MV-4-11 (cell line): ENCODE data around the gene SPR.
"Not testable (repeated sequence)": the region's sequence is repeated elsewhere in the genome, so short reads cannot be mapped to it uniquely, and the experiment has no call there.

Experiments
- DNase-seq: peaks from one replicate; lab custom pipeline; 2025; lab: John Stamatoyannopoulos, UW

The SPR gene

DNA sequence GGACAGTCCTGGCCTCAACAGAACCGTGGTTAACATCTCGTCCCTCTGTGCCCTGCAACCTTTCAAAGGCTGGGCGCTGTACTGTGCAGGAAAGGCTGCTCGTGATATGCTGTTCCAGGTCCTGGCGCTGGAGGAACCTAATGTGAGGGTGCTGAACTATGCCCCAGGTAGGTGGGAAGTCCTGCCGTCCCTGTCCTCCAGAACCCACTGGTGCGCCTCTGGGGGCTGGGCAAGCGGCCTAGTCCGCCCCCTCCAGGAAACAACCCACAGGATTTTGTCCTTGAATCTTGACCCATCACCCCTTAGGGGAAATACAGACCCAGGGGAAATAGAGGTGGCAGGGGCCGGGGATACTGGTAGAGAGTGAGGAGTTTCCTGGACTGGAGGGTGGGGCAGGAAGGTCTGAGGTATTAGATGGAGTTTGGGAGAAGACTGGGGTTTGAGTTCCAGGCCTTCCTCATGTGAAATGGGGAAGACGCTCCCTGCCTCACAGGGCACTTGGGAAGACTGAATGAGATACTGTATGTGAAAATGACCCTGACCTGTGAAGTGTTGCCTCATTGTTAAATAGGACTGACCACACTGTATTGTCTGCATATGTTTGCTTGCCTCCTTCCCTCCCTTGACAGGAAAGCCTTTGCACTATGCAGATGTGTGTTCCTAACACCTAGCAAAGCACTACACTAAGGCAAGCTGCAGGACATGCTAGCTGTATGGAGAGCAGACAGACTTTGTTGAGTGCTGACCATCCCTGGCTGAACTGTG is 1.4 kb downstream of the SPR start:
- no peak for DNase-seq

DNA sequence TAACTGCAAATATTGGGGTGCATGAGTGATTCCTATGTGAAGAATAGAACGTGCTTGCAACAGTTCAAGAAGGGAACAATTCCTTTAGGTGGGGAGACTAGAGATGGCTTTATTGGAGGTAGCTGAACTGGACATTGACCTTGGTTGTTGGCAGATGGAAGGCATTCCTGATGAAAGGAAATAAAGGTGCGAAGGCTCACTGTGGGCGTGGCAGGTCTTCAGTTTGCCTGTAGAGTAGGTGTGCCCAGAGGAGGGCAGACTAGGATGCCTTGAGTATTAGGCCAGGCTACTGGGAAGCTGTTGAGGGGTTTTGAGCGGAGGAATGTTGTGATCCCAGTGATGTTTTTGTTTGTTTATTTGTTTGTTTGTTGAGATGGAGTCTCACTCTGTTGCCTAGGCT is 2.8 kb downstream of the SPR start:
- no peak for DNase-seq

DNA sequence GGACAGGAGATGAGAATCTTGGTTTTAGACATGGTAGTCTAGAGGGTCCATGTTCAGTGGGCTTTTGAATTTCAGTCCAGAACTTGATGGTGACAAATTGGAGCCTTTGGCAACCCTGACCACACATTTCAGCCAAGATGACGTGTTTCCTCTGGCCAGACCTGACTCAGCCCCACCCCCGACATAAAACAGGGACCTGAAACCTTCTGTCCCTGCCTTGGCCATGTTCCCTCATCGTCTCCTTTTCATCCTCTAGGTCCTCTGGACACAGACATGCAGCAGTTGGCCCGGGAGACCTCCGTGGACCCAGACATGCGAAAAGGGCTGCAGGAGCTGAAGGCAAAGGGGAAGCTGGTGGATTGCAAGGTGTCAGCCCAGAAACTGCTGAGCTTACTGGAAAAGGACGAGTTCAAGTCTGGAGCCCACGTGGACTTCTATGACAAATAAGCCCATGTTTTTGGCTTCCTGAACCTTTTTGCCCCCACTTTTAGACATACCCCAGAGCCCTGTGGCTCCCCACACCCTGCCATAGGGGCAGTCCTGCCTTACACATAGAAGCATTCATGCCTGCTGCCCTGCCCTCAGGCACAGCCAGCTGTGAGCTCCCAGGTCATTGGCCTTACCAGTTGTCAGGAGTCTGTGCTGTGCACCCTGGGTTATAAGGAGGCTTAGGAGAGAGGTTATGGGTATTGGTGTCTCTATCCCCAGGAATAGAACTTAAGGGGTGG is 4.0 kb downstream of the SPR start:
- peak; percentile 73 for DNase-seq

DNA sequence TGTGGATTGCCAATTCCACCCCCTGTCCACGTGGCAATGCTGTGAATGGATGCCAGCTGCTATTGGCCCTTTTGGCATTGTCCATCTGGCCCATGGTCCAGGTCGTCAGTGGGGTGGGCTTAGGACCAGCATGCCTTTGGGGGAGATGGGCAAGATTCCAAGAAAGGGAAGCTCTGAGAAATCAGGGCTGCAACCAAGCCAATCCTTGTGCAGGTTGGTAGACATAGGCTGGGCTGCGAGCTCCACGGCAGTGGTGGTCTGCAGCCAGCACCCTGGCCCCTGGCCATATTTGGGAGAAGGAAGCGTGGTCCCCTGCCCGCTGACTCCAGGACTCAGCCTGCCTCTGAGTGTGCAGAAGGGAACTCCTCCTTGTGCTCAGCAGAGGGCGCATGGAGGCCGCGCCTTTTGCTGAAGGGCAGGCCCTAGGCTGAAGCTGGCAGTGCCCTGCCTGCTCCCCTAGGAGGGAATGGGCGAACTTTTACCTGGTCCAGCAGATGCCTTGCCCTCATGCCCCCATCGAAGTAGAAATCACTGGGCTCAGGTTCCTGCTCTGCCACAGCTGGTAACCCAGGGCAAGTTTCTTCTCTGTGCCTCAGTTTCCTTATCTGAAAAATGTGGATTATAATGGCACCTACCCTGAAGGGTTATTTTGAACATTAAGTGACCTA is 5.4 kb downstream of the SPR start:
- DNase-seq, result peak; percentile 60

DNA sequence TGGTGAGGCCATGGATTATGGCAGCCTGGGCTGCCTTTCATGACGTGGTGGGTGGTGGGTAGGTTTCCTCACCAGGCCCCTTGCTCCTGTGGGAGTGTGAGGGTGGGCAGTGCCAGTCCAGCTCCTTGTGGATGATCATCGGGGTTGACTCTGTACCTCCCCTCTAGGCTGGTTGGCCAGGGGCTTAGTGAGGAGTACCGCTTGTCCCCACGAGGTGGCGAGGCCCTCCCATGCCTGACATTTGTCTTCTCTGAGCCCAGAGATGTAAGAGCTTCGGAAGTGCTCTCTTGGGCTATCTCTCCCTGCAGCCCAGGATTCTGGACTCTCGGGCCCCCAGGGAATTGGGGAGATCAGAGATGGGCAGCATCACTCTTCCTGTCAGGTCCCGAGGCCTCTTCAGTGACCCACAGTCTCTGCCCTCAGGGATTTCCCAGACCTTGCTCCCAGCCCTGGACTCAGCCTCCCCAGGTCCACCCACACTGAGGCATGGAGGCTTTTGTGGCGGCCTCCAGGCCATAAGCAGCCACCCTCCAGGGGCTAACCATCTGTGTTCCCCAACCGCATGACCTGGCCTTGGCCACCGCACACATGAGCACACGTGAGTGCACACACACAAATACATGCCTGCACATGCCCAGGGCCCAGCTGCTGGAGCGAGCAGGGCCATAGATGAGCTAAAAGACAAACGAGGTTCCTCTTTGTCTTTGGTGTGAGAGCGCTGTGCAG is 6.5 kb downstream of the SPR start:
- peak; percentile 41 for DNase-seq

DNA sequence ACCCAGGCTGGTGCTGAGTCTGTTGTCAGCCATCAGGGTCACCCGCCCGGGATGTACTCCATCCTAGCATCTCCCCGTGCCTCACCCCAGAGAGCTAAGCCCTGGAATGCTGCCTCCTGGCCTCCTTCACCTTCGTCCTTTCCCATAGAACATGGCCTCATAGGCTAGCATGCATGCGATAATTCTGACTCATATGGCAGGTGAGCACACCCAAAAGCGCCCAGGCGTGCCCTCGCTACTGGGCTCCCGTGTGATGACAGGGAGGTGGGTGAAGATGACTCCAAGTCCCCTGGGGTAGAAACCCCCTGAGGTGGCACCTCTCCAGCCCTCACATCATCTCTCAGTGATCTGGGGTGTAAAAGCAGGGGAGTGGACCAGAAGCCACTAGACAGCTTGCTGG is 7.3 kb downstream of the SPR start:
- DNase-seq, result no peak

DNA sequence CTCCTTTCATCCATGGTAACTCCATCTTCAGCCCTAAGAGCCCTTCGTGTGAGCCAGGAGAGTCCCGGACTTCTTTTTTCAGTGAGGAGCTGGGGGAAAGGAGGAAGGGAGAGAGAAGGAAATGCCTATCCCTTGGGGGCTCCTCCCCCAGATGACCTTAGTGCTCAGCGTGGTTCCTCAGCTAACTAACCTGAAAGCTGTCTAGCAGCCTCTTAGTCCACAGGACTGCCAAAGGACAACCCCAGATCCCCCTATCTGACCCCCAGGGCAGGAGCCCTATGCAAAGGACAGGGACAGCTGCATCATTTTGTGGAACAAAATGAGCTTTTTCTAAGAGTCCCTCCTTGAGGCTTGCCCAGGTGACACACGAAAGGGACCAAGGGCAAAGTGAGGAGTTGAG is 7.9 kb downstream of the SPR start:
- no peak for DNase-seq

DNA sequence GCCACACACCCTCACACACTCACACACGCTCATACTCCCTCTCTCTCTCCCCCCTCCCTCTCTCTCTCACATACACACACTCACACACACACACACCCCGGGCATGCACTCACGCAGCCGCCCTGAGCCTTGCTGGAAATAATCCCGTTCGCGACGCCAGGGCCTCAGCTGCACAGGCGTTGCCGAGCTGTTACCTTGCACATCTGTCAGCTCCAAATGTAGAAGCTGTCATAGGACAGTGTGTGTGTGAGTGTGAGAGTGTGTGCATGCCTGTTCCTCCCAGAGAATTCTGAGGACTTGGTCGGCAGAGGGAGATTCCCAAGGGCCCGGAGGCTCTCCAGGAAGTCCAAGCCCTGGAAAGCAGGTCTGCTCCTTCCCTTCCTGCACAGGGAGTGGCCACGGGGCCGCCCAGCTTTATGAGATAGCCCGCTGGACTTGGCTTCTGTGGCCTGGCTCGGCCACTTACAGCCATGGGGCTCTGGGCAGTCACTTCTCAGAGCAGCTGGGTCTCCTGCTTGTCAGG is 8.6 kb downstream of the SPR start:
- DNase-seq, result no peak

DNA sequence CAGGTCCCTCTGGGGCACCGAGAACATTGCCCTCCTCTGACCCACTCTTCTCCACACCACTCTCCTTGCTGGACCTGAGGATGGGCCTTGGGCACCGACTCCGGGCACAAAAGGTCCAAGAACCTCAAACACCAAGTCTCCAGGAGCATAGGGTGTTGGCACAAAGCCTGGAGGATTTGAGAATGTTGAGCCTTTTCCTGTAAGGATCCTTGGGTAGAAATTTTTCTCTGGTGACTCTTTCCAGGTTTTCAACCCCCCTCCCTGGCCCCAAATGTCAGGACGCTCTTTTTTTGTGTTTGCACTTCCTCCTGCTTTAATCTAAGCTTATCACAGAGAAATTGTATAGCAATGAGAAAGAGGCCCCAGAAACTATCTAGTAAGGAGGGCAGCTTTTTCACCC is 9.2 kb downstream of the SPR start:
- no peak for DNase-seq

DNA sequence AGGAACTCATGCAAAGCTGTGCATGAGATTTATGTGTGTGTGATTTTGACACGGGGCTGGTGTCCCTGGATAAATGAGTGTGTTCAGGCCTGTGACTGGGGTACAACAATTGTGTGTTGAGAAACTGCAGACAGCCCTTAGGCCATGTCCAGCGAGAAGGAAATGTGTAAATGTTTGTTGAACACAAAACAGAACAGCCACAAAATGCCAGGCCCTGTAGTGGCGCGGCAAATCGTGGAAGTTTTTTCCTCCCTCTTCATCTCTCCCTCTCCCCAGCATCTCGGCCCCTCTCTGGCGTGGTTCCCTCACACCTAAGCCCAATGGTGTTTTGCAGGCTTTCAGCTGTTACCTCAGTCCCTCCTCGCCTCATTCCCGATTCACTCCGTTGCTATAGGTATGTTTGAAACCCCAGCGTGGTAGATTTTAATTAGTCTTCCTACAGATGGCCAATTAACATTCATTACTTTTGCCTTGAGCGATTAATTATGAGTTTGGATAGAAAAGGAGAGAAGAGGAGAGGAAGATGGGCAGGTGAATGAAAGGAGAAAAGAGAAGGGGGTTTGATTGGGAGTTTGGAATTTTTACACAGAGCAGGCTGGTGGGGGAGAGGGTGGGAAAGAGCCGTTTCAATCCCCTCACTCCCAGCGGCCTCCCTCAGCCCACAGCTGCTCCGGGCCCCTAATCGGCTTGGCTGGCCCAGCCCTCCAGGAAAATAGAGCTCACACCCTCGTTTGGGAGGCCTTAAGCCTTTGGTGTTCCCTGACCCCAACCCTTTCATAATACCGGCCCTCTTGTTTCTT is 10.8 kb downstream of the SPR start:
- no peak for DNase-seq

DNA sequence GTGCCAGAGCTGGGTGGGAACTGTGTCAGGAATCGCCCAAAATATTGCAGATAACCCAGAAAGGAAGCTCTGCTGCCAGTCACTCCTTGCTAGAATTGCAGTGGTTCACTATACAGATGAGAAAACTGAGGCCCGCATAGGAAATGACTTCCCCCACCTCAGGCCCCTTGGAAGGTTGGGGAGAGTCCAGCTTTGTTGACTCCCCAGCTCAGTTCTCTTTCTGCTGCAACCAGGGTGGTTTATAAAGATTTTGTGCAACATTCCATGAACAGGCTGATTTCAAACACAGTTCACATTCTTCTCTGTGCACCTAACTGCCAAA is 11.3 kb downstream of the SPR start:
- no peak for DNase-seq

DNA sequence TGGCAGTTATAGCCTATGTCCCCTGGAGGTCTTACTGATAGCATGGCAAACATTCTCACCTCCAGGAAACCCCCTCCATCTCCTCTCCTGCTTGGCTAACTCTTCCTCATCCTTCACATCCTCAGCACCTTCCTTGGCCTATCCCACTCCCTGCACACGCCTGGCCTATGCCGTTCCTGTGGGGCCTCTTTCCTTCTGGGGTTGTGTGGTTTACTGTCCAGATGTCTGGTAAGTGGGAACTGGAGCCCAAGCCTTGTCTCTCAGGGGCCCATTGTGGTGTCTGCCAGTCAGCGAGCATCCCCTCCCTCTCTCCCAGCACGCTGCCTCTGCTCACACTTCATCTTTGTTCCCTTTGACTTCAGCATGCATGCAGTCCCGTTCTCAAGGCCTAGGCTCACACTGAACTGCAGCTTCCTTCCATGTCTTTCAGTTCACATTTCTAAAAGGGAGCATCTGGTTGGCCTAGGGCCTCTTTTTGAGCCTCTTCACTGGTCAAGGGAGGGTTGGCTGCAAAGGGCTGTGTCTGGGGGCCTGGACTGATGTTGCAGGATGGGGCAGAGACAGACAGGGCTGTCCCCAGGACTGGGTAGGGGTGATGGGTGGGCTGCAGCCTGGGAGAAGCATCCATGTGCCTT is 13.1 kb downstream of the SPR start:
- DNase-seq, result no peak

DNA sequence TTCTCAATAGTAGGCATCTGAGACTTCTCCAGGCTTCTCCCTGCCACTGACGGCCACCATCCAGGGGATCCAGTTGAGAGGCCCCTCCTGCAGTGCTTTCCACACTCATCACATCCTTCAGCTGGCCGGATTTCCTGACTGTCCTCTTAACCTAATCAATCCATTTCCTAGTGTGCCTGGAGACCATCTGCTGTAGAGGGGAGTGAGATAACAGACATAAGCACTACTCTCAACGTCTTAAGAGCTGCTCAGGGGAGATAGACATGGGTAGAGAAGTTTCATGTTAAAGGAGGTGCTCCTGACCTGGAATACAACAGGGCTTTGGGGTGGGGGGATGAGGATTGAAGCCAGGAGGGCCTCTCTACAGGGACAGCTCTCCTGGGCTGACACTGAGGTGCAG is 14.2 kb downstream of the SPR start:
- DNase-seq, result no peak

DNA sequence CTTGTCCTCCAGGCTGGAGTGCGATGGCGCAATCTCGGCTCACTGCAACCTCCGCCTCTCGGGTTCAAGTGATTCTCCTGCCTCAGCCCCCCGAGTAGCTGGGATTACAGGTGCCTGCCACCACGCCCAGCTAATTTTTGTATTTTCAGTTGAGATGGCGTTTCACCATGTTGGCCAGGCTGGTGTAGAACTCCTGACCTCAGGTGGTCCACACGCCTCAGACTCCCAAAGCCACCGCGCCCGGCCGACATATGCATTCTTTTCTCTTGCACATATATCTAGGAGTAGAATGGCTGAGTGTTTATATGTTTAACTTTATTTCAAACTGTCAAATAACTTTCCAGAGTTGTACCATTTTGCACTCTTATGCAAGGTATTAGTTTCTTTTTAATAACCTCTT is 20.2 kb downstream of the SPR start:
- not testable (repeated sequence) for DNase-seq

DNA sequence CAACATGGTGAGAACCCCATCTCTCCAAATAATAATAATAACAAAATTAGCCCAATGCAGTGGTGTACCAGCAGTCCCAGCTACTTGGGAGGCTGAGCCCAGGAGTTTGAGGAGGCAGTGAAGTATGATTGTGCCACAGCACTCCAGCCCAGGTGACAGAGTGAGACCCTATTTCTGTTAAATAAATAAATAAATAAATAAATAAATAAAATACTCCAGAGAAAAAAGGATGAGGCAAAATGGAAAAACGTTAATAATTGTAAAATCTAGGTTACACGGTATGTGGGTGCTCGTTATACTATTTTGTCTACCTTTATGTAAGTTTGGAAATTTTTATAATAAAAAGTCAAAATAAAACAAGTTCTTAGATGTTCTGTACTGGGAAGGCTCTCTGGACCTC is 21.5 kb downstream of the SPR start:
- DNase-seq, result no peak

DNA sequence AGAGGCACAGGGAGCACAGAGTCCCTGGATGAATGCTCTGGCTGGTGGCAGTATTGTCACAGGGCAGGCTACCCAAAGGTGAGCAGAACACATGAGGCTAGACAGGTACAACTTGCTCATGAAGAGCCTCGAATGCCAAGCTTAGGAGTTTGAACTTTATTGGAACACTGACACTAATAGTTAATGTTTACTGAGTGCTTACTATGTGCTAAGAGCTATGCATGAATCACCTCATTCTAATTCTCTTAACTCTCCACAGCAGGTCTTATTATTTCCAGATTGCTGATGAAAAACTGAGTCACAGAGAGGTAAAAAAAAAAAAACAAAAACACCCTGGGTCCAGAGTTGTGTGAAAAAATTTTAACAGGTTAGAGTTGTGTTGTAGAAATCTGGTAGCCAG is 24.0 kb downstream of the SPR start:
- DNase-seq, result no peak

DNA sequence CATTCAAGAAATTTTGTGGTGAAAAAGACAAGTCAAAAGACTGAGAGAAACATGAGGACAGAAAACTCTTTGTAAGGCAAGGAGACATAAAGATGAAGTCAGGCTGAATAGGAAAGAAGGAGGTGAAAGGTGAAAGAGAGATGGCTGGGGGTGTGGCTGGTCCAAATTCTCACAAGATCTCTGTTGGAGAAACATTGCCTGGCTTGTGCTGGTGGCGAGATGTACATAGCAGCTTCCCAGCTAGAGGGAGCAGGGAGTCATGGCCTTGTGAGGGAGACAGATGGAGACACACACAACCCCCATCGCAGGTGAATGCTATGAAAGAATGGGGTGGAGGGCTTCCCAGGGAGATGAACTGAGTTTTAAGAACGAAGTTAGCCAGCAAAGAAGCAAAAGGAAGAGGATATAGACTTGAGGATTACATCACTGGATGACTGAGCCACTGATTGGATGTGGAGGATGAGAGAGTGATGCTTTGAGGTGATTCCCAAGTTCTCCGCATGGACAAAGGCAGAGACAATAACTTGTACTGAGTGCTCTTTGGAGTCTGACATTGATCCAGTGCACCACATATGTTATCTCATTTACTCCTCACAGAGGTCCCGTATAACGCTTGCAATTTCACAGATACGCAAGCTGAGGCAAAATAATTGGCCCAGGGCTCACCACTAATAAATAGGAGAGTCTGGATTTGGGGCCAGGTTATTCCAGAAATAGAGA is 26.4 kb downstream of the SPR start:
- DNase-seq, result no peak

DNA sequence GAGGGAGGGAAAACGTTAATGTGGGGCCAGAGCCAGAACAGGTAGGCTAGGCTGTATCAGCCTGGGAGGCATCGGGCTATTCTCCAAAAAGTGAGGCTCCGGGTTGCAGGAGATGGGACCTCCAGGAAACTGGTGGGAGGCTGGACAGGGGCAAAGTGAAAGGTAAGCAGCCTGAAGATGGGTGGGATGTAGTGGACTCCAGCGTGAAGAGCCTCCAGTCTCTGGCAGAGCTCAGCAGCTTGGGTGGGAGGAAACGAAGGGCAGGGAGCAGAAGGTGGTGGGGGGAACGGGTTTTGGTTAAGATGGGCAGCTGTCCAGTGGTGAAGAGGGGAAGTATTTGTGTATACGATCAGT is 27.0 kb downstream of the SPR start:
- no peak for DNase-seq

DNA sequence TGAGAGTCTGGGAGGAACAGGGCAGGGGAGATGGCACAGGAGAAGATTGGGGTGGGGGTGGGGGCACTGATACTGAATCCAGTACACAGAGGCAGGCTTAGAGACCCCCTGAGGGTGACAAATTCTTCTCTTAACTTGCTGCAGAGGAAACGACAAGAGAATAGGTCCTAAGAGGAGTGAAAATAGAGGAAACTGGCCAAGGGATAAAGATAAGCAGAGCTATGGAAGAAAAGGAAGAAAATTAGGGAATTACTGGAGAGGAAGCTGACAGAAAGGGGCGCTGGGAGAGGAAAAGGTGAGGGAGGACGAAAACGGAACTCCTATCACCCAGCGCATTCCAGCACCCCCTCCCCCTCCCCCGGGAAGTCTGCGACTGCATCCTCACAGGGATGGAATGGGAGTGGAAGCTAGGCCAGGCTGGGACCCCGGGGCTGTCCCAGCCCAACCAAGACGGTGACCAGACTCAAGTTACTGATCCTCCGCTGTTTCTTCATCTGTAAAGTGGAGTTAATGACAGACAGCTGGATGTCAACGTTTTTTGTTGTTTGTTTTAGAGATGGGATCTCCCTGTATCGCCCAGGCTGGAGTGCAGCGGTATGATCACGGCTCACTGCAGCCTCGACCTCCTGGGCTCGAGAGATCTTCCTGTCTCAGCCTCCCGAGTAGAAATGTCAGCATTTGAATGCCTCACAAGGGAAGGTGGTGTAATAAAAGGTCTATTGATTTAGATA is 27.5 kb downstream of the SPR start:
- no peak for DNase-seq
